GM21528 (cell line): ENCODE results near the gene P2RY12.

ENCODE experiments used
- ATAC-seq: cut with Tn5 transposase; IDR thresholded peaks from one replicate; pipeline ENCODE4 v1.9.1; 2021; ENCODE audit warnings: mild to moderate bottlenecking, moderate library complexity; ENCODE audit not compliant: unreplicated experiment, low FRiP score

Gene P2RY12

GRCh38 chr3:151350656-151351055 lies 33.9 kb downstream of the P2RY12 start:
- no peak for ATAC-seq

- ATAC-seq, result no peak
Measured at GRCh38 chr3:151347432-151347831, 37.1 kb downstream of the P2RY12 start.

GRCh38 chr3:151346292-151346691 lies 38.3 kb downstream of the P2RY12 start:
- ATAC-seq, result no peak

GRCh38 chr3:151345859-151346258 lies 38.7 kb downstream of the P2RY12 start:
- no peak for ATAC-seq

GRCh38 chr3:151331696-151332095 lies 52.9 kb downstream of the P2RY12 start:
- ATAC-seq, result no peak

- ATAC-seq, result no peak
Measured at GRCh38 chr3:151330899-151331298, 53.7 kb downstream of the P2RY12 start.

- ATAC-seq, result no peak
Measured at GRCh38 chr3:151330379-151330778, 54.2 kb downstream of the P2RY12 start.

GRCh38 chr3:151329363-151329762 lies 55.2 kb downstream of the P2RY12 start, which contains the start of gene P2RY13:
P2RY13 (minus strand) TSS chr3:151329549; CDS start chr3:151329528, 21 bp downstream.
- no peak for ATAC-seq

- ATAC-seq, result no peak
Measured at GRCh38 chr3:151328298-151328995, 56.1 kb downstream of the P2RY12 start.

- no peak for ATAC-seq
Measured at GRCh38 chr3:151327571-151328198, 56.9 kb downstream of the P2RY12 start.

GRCh38 chr3:151322511-151322910 lies 62.0 kb downstream of the P2RY12 start:
- ATAC-seq, result no peak

GRCh38 chr3:151321526-151321925 lies 63.0 kb downstream of the P2RY12 start:
- no peak for ATAC-seq

- no peak for ATAC-seq
Measured at GRCh38 chr3:151320131-151320530, 64.4 kb downstream of the P2RY12 start.

- ATAC-seq, result no peak
Measured at GRCh38 chr3:151319628-151320027, 64.9 kb downstream of the P2RY12 start.

GRCh38 chr3:151318991-151319390 lies 65.6 kb downstream of the P2RY12 start:
- no peak for ATAC-seq

GRCh38 chr3:151318313-151318712 lies 66.2 kb downstream of the P2RY12 start:
- ATAC-seq, result no peak

GRCh38 chr3:151316267-151316991 lies 68.1 kb downstream of the P2RY12 start, which contains the start of gene GPR87:
GPR87 (minus strand) TSS chr3:151316820; CDS start chr3:151300100, 16,720 bp downstream.
- ATAC-seq, result no peak

- no peak for ATAC-seq
Measured at GRCh38 chr3:151315846-151316245, 68.7 kb downstream of the P2RY12 start.

GRCh38 chr3:151315136-151315535 lies 69.4 kb downstream of the P2RY12 start:
- ATAC-seq, result no peak

GRCh38 chr3:151314593-151314992 lies 70.0 kb downstream of the P2RY12 start:
- no peak for ATAC-seq

GRCh38 chr3:151314137-151314536 lies 70.4 kb downstream of the P2RY12 start:
- ATAC-seq, result no peak
